Measurements from ENCODE around the gene CBS.

- TF ChIP-seq CTCF (IDR thresholded peaks at IDR 0.05): no peak
- no peak for TF ChIP-seq POLR2A (IDR thresholded peaks at IDR 0.05)
Measured at GRCh38 chr21:43034826-43035225, 40.8 kb downstream of the CBS start.

All from heart left ventricle (tissue), 13 donors.